GM18526 (cell line): ENCODE data around the gene PYCR2.

ENCODE experiments used
- POLR2A ChIP-seq: IDR thresholded peaks from 3 replicates; pipeline ENCODE4 v1.6.1; 2011; ENCODE audit not compliant: insufficient read length; ENCODE audit errors: extremely low read depth

PYCR2 gene

DNA sequence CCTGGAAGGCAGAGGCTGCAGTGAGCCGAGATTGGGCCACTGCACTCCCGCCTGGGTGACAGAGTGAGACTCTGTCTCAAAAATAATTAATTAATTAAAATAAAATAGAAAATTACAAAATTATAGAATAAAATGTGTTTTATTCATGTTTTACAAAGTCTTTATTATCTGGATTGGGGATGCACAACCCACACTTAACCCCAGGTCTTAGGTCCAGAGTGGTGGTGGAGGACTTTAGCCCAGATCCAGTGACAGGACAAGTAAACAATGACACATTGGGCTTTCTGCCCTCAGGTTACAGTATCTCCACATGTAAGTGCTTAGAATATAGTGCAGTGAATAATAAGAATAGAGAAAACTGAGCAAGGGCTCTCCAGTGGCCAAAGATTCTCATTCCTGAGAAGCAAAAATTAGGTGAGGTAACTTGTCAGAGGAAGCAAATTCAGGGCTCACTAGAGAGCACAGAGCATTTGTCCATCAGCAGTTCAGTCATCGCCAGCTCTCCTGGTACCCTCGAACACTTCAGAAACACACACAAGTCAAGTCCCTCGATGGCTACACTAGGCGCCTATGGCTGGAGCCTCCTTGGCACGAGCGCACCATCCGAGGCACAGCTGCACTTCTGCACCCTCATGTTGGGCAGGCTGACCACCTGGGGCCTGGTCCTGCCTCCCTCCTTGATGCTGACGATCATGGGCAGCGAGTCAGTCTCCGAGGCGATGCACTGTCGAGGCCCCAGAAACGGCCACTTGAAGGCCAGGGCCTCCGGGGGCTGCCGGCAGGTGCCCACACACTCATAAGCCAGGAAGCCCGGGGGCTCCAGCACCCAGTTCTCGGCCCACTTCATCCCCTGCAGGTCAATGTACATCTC lies 37.7 kb downstream of the PYCR2 start:
- no peak for TF ChIP-seq POLR2A

DNA sequence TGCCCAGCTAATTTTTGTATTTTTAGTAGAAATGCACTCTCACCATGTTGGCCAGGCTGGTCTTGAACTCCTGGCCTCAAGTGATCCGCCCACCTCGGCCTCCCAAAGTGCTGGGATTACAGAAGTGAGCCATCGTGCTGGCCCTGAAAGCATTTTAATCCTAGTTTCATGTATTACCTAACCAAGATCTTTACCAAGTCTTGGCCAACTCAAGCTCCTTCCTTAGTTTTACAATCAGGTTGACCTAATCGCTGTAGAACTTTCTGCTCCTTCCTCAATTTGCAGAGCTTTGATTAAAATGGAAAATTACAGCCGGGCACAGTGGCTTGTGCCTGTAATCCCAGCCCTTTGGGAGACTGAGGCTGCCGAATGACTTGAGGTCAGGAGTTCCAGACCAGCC lies 38.7 kb downstream of the PYCR2 start:
- TF ChIP-seq POLR2A = no peak

DNA sequence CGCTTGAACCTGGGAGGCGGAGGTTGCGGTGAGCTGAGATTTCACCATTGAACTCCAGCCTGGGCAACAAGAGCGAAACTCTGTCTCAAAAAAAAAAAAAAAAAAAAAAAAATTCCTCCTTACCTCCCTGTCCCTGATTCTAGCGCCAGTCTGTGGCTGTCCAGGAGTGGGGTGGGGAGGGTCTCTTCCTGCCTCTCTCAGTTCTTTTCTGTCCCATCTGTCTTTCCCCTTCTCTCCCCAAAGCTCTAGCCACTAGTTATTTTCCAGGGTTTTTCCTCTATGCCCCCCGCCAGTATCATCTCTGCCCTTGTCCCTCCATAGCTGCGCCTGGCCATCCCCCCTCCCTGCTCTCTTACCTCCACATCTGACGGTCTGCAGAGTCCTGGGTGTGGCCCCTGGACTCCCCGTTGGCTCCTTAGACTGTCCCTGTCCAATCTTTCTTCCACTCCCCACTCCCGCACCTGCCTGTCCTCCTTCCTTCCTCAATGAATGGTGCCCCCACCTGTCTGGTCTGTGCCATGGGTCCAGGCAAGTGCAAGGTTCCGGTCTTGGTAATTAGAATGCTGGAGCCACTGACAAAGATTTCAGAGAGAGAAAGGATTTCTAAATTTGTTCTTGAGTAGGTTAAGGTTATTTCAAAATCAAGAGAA lies 40.3 kb downstream of the PYCR2 start:
- no peak for TF ChIP-seq POLR2A

DNA sequence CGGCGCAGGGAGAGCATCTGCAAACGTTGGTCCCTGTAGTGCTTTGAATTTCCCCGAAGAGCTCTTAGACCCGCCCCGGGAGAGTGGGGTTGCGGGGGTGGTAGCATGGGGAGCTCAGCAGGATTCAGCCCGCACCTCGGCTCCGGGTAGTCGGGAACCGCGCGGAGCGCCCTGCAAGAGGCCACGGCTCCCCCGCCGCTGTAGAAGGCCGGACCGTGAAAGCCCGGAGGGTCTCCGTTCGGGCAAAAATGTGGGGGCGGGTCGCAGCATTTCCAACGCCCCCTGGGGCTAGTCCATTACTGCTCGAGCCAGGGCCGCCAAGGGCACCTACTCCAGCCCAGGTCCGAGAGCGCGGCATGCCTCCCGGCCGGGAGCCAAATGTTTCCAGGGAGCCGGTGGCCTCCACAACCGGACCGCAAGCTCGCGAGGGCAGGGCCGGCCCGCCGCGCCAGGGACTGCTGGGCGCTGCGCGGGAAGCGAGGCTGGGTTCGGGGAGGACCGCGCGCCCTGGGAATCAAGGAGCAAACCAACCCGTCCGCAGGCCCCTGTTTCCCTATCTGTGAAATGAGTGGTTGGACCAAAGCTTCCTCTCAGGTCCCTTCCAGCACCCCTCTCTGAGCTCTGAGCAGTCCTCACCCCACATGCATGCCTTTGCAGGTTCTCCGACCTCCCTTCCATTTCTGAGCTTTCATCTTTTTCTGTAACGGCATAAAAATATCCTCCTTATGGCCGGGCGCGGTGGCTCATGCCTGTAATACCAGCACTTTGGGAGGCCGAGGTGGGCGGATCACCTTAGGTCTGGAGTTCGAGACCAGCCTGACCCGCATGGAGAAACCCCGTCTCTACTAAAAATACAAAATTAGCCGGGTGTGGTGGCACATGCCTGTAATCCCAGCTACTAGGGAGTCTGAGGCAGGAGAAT lies 41.1 kb downstream of the PYCR2 start:
- no peak for TF ChIP-seq POLR2A

DNA sequence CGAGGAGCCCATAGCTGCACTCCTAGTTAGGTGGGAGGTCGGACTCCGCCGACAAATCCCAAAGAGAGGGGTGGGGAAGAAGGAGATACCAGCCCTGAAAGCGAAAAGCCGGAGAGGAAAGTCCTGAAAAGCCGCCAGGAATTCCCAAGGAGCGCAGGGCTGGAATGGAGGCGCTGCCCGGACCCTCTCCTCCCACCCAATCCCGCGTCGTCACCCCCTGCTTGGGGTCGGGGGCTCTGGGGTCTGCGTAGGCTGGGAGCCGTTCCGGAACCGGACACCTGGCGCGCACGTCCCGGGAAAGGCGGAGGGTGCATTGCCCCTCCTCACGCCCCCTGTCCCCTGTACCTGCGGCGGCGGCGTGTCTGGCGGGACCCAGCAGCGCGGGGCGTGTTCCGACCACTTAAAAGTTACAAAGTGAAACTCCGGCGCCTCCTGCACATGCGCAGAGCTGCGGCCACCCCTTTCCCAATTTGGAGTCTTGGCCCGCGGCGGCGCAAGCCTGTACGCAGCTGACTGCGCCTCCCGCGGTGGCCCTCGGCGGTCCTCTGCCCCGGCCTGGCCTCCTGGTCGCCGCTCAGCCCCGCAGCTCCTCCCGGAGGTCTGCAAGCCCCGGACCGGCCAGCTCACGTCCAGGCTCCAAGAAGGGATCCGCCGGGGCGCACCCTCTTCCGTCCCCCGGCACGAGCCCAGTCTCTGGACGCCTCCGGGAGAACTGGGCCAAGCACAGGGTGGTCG lies 41.9 kb downstream of the PYCR2 start, which contains the start of gene TMEM63A:
TMEM63A (minus strand) TSS at position 422 of the 735 bp plus-strand sequence. CDS start 4,800 bp downstream, outside the sequence.
- peak; percentile 74 for TF ChIP-seq POLR2A

DNA sequence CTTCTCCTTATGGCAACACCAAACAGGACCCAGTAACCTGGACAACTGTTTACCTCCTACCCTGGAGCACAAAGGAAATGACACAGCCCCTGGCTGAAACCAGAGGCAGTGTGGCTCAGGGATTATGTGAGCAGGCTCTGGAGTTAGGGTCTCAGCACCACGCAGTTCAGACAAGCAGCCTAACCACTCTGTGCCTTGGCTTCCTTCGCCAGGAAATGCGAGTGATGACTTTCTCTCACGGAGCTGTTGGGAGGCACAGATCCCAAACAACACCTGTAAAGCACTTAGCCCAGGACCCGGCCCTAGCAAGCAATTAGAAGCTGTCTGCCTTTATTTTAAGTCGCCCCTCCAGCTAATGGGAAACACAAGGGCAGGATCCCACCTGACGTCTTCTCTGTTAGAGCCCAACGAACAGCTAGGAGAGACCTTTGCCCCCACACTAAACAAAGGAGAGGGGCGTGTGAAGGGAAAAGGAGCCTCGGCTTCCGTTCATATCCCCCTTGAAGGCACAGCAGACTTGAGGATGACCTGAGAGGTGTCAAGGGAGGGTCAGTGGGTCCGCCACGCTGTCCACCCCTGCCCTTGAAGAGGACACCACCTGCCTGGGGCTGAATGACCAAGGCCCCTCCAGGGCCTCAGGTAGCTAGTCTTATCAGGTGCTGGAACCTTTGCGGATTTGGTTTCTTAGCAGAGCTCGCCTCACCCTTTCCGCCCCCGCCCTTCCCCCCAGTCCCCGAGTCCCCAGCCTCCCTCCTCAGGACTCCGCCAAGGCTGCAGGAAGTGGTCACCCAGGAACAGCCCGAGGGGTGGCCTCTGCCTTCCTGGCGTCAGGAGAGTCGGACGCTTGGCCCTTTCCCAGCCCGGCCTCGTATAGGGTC lies 42.7 kb downstream of the PYCR2 start:
- no peak for TF ChIP-seq POLR2A

DNA sequence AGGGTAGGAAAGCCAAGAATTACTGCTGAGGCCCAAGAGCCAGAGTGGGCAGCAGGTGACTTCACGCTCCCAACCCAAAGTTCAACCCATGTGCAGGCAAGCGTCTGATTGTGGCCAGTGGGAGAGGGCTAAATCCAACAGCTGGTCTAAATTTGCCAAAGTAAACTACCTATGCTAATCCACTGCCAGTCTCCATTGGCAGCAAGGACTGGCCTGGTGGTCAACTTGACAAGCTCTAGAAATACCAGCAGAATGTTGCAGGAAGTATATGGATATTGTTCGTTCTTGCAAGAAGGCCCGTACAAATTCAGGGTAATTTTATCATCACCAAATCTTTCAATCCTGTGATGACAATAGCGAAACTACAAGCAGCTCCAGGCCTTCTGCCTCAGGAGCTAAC lies 43.4 kb downstream of the PYCR2 start:
- no peak for TF ChIP-seq POLR2A

DNA sequence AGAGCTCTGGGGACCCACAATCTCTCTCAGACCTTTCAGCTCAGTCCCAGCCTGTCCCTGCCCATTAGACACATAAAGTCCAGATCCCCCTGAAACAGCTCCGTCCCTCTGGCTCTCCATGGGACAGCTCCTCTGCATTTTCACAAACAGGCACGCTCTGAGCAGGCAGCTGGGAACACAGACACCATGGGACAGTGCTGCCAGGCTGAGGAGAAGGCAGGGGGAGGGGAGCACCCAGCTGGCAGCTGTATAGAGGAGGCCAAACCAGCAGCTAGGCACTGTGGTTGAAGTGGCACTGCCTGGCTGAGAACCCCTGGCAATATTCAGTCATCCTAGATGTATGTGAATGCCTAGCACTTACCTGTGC lies 43.8 kb downstream of the PYCR2 start:
- no peak for TF ChIP-seq POLR2A

DNA sequence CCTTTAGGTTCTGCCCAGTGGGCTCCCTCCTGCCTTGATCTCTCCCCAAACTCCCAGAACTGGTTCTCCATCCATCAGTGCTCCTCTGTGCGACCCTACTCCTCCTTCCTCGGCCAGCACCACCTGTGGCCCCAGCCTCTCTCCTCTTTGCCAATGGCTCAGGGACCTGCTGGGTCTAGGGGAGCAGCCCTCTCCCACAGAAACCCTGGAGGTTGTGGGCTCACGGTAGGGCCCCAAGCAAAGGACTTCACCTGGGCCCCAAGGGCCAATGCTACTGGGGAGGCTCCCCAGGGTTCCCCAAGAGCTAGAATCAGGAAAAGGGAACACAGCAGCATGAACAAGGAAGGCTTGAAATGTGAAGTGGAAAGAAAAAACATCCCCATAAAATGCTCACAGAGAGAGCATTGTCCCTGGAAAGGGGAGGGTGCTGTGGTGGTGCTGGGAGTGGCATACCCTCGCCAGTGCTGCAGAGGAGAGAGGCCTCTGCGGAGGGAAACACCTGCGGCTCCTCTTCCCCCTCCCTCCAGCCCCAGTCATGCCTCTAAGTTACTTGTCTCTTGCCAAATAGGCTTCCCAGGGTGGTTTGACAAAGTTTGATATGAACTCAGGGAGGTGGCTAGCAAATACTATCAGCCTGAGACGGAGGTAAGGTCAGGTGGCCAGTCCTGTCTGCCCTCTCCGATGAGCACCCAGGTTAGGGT lies 44.4 kb downstream of the PYCR2 start:
- TF ChIP-seq POLR2A = no peak

DNA sequence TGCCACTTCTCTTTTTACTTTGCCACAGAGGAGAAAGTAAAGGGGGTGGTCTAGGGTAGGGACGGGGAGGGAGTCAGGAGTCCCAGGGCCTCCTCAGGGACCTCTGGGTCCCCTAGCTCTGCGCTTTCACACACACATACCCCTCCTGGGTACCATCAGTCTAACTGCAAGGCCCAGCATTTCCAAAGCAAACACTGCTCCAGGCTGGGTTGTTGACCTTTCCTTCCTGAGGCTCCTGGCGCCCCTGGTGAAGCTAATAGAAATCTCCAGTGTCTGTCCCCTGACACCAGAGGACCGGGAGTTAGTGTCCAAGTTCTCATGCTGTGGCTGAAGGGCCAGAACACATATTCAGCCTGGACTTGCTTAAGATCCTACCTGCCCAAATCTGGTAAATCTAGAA lies 45.8 kb downstream of the PYCR2 start:
- TF ChIP-seq POLR2A = no peak

DNA sequence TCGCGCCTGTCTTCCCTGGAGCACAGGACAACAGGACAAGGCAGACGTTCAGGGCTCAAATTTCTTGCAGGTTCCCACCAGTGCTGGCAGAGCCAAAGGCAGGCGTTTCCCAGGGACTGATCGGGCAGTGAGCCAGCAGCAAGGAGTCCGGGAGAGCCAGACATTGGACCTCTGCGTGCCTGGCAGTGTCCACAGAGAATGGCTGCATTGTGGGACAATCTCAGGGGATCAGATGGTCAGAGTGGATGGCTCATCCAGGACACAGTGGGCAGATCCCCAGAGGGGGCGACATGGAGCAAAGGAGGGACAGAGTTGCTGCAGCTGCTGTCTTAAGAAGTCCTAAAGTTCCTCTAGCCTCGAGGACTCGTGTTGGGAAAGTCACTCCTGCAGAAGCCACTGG lies 46.5 kb downstream of the PYCR2 start:
- TF ChIP-seq POLR2A = no peak

DNA sequence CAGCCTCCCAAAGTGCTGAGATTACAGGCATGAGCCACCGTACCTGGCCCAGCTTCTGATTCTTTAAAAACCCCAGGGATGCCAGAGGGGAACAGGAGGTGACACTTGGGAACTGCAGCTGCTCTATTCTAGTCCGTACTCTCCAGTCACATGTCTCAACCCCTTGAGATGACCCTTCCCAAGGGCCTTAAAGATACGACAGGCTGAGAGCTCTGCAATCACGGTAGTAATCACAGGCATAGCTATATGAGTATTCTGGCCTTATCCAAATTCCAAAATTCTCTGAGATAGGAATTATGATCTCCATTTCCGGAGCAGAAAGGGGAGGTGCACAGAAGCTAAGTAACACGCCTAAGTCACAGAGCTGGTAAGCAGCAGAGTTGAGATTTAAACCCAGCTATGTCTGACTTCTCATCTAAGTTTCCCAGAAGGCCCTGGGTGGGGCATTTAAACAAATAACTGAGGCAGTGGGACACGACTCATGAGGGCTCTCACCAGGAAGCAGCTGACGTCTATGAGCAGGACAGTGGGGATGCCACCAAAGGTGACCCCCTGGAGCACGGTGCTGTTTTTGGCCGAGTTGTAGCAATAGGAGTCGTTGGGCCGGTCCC lies 47.0 kb downstream of the PYCR2 start:
- TF ChIP-seq POLR2A = no peak
